GM12891 (cell line): ENCODE results near the gene PRX.

ENCODE experiments used
- POLR2A ChIP-seq: IDR thresholded peaks from 2 replicates; pipeline ENCODE4 v1.6.1; 2011; ENCODE audit warnings: low read depth, low read length, control low read depth
- POLR2AphosphoS5 ChIP-seq: IDR thresholded peaks from 2 replicates; pipeline ENCODE4 v1.6.1; 2011; ENCODE audit warnings: low read depth, low read length, control low read depth
- SPI1 ChIP-seq: IDR thresholded peaks from 2 replicates; pipeline ENCODE4 v1.6.1; 2011; ENCODE audit warnings: low read depth, low read length, control low read depth
- TAF1 ChIP-seq: IDR thresholded peaks from 2 replicates; pipeline ENCODE4 v1.6.1; 2011; ENCODE audit warnings: low read depth, low read length, control low read depth

DNA sequence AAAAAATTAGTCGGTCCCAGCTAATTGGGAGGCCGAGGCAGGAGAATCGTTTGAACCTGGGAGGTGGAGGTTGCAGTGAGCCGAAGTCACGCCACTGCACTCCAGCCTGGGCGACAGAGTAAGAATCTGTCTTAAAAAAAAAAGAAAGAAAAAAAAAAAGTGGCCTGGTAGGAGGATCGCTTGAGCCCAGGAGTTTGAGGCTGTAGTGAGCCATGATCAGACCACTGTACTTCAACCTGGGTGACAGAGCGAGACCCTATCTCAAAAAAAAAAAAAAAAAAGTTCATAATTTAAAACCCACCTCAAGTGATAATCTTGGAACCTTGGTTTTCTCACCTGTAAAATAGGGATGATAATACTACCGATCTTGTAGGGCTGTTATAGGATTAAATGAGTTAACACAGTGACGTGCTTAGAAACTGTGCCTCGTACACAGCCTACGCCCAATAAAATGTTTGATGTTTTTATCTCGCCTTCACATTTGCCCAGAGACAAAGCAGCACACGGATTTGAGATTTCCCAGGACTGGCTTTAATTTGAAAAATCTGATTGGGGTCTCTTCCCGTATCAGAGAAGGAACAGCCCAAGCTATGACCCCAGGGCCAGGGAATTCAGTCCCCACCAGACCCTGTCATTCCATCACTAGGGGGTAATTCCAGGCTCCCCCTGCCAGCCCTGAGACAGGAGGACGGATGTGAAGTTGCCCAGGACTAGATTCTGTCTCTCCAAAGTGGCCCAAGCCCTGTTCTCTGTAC, 9.0 kb upstream of the PRX start:
- TF ChIP-seq TAF1 (no peak), POLR2A (no peak), POLR2AphosphoS5 (no peak), SPI1 (no peak)
